Brain microvascular endothelial cell (primary cell): ENCODE results near the gene ADGRB3.

Experiments used
- DNase-seq: peaks from one replicate; pipeline ENCODE4 v3.0.0-alpha.2; 2020
- H3K27ac ChIP-seq: fragments of 250-450 bp; sonication (Bioruptor Pico); 2 replicates; pipeline ENCODE4 v1.5.1; 2020; ENCODE audit warnings: mild to moderate bottlenecking, moderate library complexity
- H3K27me3 ChIP-seq: fragments of 250-450 bp; sonication (Bioruptor Pico); replicated peaks from 2 replicates; pipeline ENCODE4 v1.5.1; 2020; ENCODE audit warnings: mild to moderate bottlenecking
- H3K36me3 ChIP-seq: fragments of 250-450 bp; sonication (Bioruptor Pico); replicated peaks from 2 replicates; pipeline ENCODE4 v1.5.1; 2020; ENCODE audit warnings: mild to moderate bottlenecking
- H3K4me3 ChIP-seq: 2 replicates; pipeline ENCODE4 v1.5.1; 2011; ENCODE audit warnings: low read depth, mild to moderate bottlenecking, control low read depth, low read length, moderate library complexity
- CTCF ChIP-seq: IDR thresholded peaks from 2 replicates; pipeline ENCODE4 v1.5.1; 2011; ENCODE audit warnings: low read depth, mild to moderate bottlenecking, moderate library complexity, low read length, control low read depth, inconsistent platforms; ENCODE audit errors: missing control alignments
- in situ Hi-C: cut with HindIII; loops from 2 replicates; pipeline ENCODE4 v1.10.0; 2017; ENCODE audit warnings: low sequenced_read_pairs, low pct_ligation_motif_present

ADGRB3 gene

GRCh38 chr6:68726992-68727391, 91.9 kb downstream of the ADGRB3 start:
- no peak overlapping the region for H3K4me3 ChIP-seq
- in situ Hi-C loops, result no loop called here
- H3K27ac ChIP-seq, result no peak overlapping the region
- no peak for DNase-seq
- H3K36me3 ChIP-seq, result no peaks in the 10 kb centered on the region
- no peaks in the 10 kb centered on the region for H3K27me3 ChIP-seq
- TF ChIP-seq CTCF, result no peak

GRCh38 chr6:68727699-68728098, 92.6 kb downstream of the ADGRB3 start:
- no peak for TF ChIP-seq CTCF
- in situ Hi-C loops, result no loop called here
- no peak for DNase-seq
- Histone ChIP-seq H3K27me3 (no peaks in the 10 kb centered on the region), H3K4me3 (no peak overlapping the region), H3K27ac (no peak overlapping the region), H3K36me3 (no peaks in the 10 kb centered on the region)

GRCh38 chr6:68728159-68728979, 93.3 kb downstream of the ADGRB3 start:
- in situ Hi-C loops, result no loop called here
- Histone ChIP-seq H3K4me3 (no peak overlapping the region), H3K27ac (no peak overlapping the region), H3K36me3 (no peaks in the 10 kb centered on the region), H3K27me3 (no peaks in the 10 kb centered on the region)
- TF ChIP-seq CTCF, result no peak
- DNase-seq, result no peak

GRCh38 chr6:68729377-68729903, 94.4 kb downstream of the ADGRB3 start:
- DNase-seq, result no peak
- no peak for TF ChIP-seq CTCF
- Histone ChIP-seq H3K36me3 (no peaks in the 10 kb centered on the region), H3K27me3 (no peaks in the 10 kb centered on the region), H3K27ac (no peak overlapping the region), H3K4me3 (no peak overlapping the region)
- in situ Hi-C loops, result no loop called here

- H3K36me3 ChIP-seq, result no peaks in the 10 kb centered on the region
- in situ Hi-C loops, result no loop called here
- H3K4me3 ChIP-seq, result no peak overlapping the region
- no peak for DNase-seq
- TF ChIP-seq CTCF, result no peak
- H3K27ac ChIP-seq, result no peak overlapping the region
- no peaks in the 10 kb centered on the region for H3K27me3 ChIP-seq
These were observed 95.4 kb downstream of the ADGRB3 start for GRCh38 chr6:68730291-68731054.
